ENCODE data around the gene RASGRP2.
A peak's percentile ranks its signal among the peaks of the same experiment; 100 is the strongest.

The RASGRP2 gene

DNA sequence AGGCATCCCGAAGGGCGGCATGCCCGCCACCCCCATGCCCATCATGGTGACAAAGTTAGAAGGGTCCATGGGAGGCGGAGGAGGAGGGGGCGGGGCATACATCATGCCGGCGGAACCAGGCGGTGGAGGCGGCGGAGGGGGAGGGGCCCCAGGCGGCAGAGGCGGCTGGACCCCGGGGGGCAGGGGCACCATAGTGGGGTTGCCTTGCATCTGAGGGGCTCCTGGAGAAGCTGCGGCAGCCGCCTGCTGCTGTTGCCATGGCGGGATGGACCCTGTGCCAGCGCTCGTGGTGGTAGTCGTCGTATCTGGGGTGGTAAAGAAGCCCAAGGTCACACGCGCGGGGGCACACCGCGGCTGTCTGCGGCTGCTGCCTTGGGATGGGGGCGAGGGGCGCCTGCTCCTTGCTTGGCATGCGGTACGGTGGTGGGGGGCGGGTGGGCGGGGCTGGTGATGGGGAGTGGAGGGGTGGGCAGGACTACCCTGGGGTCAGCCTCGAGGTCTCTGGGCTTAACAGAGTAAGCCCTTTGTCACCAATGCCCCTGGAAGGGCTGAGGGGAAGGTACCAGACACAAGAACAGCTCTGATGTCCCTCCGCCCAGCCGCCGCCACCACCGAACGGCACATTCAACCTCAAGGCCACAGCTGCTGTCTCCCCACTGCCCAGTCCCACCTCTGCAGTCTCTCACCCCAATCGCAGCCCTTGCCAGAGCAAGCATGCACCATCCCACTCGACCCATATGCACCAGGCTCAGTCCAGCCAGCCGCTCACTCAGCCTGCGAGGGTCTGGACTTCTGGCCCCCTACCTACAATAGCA is 22.1 kb upstream of the RASGRP2 start:
- DNase-seq (ENCODE audit: low spot score): no peak
- TF ChIP-seq, protein P1, sequence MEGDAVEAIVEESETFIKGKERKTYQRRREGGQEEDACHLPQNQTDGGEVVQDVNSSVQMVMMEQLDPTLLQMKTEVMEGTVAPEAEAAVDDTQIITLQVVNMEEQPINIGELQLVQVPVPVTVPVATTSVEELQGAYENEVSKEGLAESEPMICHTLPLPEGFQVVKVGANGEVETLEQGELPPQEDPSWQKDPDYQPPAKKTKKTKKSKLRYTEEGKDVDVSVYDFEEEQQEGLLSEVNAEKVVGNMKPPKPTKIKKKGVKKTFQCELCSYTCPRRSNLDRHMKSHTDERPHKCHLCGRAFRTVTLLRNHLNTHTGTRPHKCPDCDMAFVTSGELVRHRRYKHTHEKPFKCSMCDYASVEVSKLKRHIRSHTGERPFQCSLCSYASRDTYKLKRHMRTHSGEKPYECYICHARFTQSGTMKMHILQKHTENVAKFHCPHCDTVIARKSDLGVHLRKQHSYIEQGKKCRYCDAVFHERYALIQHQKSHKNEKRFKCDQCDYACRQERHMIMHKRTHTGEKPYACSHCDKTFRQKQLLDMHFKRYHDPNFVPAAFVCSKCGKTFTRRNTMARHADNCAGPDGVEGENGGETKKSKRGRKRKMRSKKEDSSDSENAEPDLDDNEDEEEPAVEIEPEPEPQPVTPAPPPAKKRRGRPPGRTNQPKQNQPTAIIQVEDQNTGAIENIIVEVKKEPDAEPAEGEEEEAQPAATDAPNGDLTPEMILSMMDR (IDR thresholded peaks at IDR 0.05; ENCODE audit: extremely low read depth, insufficient read depth, missing control alignments): no peak
- in situ Hi-C loops (cut with MboI; ENCODE audit: low pct_unique_long_range_greater_than_20kb, low sequenced_read_pairs, unreplicated experiment): no loop called here

DNA sequence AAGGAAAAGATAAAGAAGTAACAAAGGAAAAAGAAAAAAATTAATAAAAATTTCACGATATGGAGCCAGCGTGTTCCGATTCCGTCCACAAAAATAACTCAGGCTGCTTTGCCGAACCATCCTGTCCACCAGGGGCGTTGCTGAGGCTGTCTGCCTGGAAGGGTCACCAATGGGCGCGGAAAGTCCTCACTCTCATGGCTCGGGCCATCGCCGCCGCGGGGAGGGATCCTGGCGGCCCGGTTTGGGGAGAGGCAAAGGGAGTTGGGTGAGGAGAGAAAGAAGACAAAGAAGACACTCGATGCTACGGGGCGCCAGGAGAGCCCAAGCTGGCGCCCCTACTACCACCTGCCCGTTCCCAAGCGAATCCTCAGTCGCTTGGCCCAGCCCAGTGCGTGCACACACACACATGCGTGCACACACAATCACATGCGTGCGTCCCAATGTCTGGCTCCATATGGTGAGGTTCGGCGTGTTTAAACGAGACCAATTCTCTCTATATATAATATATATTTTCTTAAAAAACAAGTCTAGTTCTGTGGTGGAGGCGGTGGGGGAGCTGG is 21.4 kb upstream of the RASGRP2 start:
- no peak for DNase-seq (ENCODE audit: low spot score)
- TF ChIP-seq, protein P1 (IDR thresholded peaks at IDR 0.05; ENCODE audit: extremely low read depth, insufficient read depth, missing control alignments): peak; percentile 22
- in situ Hi-C loops (cut with MboI; ENCODE audit: low pct_unique_long_range_greater_than_20kb, low sequenced_read_pairs, unreplicated experiment): no loop called here

DNA sequence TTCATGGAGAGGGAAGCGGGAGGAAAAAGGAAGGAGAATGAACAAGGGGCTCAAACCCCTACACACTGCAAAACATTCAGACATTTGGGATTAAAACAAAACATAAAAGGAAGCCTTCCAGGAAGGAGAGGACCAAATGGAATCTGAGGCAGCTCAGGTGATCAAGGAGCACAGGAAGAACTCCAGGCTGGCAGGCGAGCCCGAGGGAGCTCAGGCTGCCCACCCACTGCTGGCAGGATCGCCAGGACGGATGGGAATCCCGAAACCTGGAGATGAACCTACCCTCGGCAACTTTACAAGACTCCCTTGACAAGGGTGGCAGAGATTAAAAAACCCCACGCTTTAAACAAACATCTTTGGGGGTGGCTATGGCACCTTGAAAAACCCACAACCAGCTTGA is 20.8 kb upstream of the RASGRP2 start:
- TF ChIP-seq, protein P1 (IDR thresholded peaks at IDR 0.05; ENCODE audit: extremely low read depth, insufficient read depth, missing control alignments): no peak
- in situ Hi-C loops (cut with MboI; ENCODE audit: low pct_unique_long_range_greater_than_20kb, low sequenced_read_pairs, unreplicated experiment): no loop called here
- no peak for DNase-seq (ENCODE audit: low spot score)

DNA sequence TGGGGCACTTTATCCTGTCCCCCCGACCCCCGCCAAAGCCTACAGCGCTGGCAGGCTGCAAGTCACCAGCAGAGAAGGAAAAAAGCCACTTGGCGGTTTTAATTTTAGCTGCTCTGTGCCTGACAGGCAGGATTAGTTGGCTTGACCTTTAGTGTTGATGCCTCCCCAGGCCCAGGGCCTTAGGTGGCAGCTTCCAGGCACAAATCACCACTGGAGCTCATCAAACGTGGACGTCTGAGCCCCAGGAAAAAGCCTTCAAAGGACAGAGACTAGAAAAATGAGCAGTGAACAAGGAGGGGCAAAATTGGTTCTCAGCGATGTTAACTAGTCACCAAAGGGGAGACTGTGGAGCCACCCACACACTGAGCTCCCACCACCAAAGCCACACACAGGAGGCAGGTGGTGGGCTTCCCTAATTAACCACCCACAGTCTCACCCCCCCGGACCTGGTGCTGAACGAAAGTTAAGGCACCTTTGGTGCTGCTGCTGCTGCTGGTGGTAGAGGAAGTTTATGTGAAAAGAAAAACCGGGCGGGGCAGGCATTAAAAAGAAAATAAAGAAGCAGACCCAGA is 20.2 kb upstream of the RASGRP2 start:
- DNase-seq (ENCODE audit: low spot score): peak; percentile 27
- TF ChIP-seq, protein P1 (IDR thresholded peaks at IDR 0.05; ENCODE audit: extremely low read depth, insufficient read depth, missing control alignments): no peak
- in situ Hi-C loops (cut with MboI; ENCODE audit: low pct_unique_long_range_greater_than_20kb, low sequenced_read_pairs, unreplicated experiment): no loop called here

DNA sequence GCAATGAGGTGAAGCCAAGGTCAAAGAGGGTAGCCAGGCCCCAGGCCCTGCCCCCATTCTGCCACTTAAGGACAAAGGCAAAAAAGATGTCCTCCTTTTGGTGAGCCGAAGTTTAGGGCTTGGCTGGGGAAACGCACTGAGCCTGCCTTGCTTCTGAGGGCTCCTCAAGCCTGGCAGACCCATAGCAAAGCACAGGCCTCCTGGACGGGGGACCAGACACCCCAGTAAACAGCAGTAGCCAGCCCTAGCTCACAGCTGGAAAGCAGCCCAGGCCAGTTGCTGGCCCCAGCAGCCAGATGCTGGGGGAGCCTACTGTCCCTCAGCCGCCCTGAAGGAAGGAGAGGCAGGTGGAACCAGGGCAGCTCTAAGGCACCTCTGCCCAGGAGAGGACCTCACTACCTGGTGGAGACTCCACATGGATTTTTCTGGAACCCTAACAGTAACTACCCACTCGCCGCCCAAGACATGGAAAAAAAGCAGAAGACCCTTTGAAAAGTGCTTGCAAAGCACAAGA is 19.6 kb upstream of the RASGRP2 start:
- in situ Hi-C loops (cut with MboI; ENCODE audit: low pct_unique_long_range_greater_than_20kb, low sequenced_read_pairs, unreplicated experiment): no loop called here
- no peak for DNase-seq (ENCODE audit: low spot score)
- TF ChIP-seq, protein P1 (IDR thresholded peaks at IDR 0.05; ENCODE audit: extremely low read depth, insufficient read depth, missing control alignments): no peak

DNA sequence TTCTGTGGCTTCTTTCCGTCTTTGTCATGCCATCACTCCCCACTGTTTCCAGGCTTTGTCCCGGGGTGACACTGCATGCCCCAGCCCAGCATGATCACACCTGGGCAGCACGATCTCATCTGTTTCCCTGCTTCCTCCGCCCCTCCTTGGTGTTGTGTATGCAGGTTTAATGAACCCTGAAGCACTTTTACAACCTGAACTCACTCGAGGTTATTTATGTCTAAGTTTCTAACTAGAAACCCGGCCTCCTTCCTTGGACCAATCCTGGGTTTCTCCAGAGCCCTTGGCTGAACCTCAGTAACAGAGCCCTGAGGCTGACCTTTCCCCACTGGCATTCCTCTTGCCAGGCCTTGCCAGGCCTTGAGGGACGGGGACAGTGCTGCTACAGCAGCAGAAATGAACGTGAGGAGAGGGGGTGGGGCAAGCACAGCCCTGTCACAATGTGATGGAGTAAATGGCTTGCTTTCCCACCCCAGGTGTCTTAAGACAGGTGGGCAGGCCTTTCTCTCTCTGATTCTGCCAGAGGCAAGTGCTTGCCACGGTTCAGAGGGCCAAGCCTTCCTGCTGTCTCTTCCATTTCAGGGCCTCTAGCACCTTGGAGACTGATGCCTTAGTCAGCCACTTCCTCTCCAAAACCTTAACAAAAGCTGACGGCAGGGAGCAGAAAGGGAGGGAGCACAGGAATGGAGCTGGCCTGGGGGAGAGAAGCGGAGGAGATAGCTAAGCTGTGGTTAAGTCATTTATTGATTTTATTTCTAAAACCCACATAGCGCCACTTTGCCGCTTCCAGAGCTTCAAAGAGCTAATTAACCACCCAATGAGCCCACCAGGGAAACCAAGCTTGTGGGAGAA is 19.0 kb upstream of the RASGRP2 start:
- peak; percentile 12 for DNase-seq (ENCODE audit: low spot score)
- in situ Hi-C loops (cut with MboI; ENCODE audit: low pct_unique_long_range_greater_than_20kb, low sequenced_read_pairs, unreplicated experiment): no loop called here
- TF ChIP-seq, protein P1 (IDR thresholded peaks at IDR 0.05; ENCODE audit: extremely low read depth, insufficient read depth, missing control alignments): no peak

Data from GM13977 (cell line).